HepG2 (cell line): ENCODE results near the gene BCAM. TPM values are rescaled to one million over a fixed set of nuclear protein-coding genes. Genes with fewer than 3 reads are reported as not detected.

Experiments
- ATAC-seq: fragments of 200-7000 bp; cut with Tn5 transposase; 3 replicates; pipeline ENCODE4 v1.9.1; 2020; ENCODE audit warnings: mild to moderate bottlenecking, moderate library complexity
- BruUV-seq: library from RNA; stranded (reverse); fragments of 400-500 nt; replicated peaks from 2 replicates; lab custom pipeline; 2021; lab: Mats Ljungman, UMichigan
- CTCF ChIA-PET: fragments of 300-600 bp; formaldehyde crosslinking; extraction: SDS; loops from one replicate; lab custom pipeline; 2021; ENCODE audit warnings: low total read pairs, inconsistent platforms, low intra/inter-chr PET ratio; lab: Yijun Ruan, JAX
- POLR2A ChIA-PET: fragments of 350-600 bp; sonication (Branson Sonifier 250); formaldehyde crosslinking; loops from one replicate; lab custom pipeline; 2020; ENCODE audit warnings: antibody characterized with exemption, inconsistent platforms; lab: Yijun Ruan, JAX
- DNase-seq: peaks from one replicate; pipeline ENCODE4 v3.0.0-alpha.2; 2015; ENCODE audit warnings: low spot score
- FAIRE-seq: peaks from 3 replicates; lab custom pipeline; 2011; peaks lifted over from hg19 to GRCh38; lab: Jason Lieb, UNC
- H2AFZ ChIP-seq: one replicate; pipeline ENCODE4 v1.6.1; 2011; ENCODE audit warnings: low read length, inconsistent platforms
- H3K27ac ChIP-seq: fragments of 300-600 bp; 3 replicates; pipeline ENCODE4 v1.8.0; 2011; ENCODE audit warnings: mixed run types, mild to moderate bottlenecking, mixed read lengths, low read length, inconsistent platforms; ENCODE audit not compliant: insufficient read depth; ENCODE audit errors: extremely low read length
- H3K27me3 ChIP-seq, 2 experiments: fragments of 200-600 bp in 1 of 2; 2 replicates in 1 of 2; 3 replicates in 1 of 2; pipeline versions ENCODE4 v1.6.0 to v1.8.0; 2011; ENCODE audit warnings: low read length in 2 of 2, mild to moderate bottlenecking in 2 of 2, moderate library complexity in 2 of 2, inconsistent platforms in 1 of 2; ENCODE audit not compliant: insufficient read depth in 2 of 2, control insufficient read depth in 1 of 2
- H3K36me3 ChIP-seq, 2 experiments: fragments of 200-600 bp in 1 of 2; replicated peaks in 1 of 2; 2 replicates in 1 of 2; 3 replicates in 1 of 2; pipeline versions ENCODE4 v1.5.1 to v1.8.0; 2011; ENCODE audit warnings: low read length in 2 of 2, inconsistent platforms in 1 of 2; ENCODE audit not compliant: insufficient read depth in 2 of 2, control insufficient read depth in 1 of 2
- H3K4me1 ChIP-seq: 2 replicates; pipeline ENCODE4 v1.5.1; 2012; ENCODE audit warnings: low read length, inconsistent platforms; ENCODE audit not compliant: insufficient read depth
- H3K4me2 ChIP-seq: 2 replicates; pipeline ENCODE4 v1.6.0; 2011; ENCODE audit warnings: low read depth, low read length, inconsistent platforms
- H3K4me3 ChIP-seq, 3 experiments: fragments of 200-600 bp in 1 of 3; sonication (generic), shearing (Covaris generic) in 1 of 3; replicated peaks in 1 of 3; 2 replicates each; pipeline ENCODE4 v1.5.1; 2011 to 2016; ENCODE audit warnings: low read length in 3 of 3, inconsistent platforms in 2 of 3, low read depth in 2 of 3, mild to moderate bottlenecking in 2 of 3, control low read depth in 1 of 3, mixed read lengths in 1 of 3; ENCODE audit not compliant: insufficient read depth in 1 of 3
- H3K79me2 ChIP-seq: one replicate; pipeline ENCODE4 v1.6.1; 2011; ENCODE audit warnings: low read length, inconsistent platforms; ENCODE audit not compliant: insufficient read depth
- H3K9ac ChIP-seq: 2 replicates; pipeline ENCODE4 v1.6.0; 2011; ENCODE audit warnings: mild to moderate bottlenecking, low read depth, low read length, inconsistent platforms; ENCODE audit not compliant: insufficient read depth
- H3K9me3 ChIP-seq: 2 replicates; pipeline ENCODE4 v1.5.1; 2012; ENCODE audit warnings: mild to moderate bottlenecking, low read length
- H4K20me1 ChIP-seq: 2 replicates; pipeline ENCODE4 v1.6.0; 2011; ENCODE audit warnings: inconsistent platforms, mild to moderate bottlenecking, low read length, moderate library complexity; ENCODE audit not compliant: insufficient read depth
- FLYWCH1 ChIP-seq: sonication (generic); formaldehyde crosslinking; IDR thresholded peaks from 2 replicates; pipeline ENCODE4 v1.8.1; 2023; ENCODE audit warnings: mild to moderate bottlenecking, missing genetic modification reagents
- GATAD2A ChIP-seq: IDR thresholded peaks from 2 replicates; pipeline ENCODE4 v1.6.1; 2016
- GLI4 ChIP-seq: sonication (generic); formaldehyde crosslinking; IDR thresholded peaks from 2 replicates; pipeline ENCODE4 v1.5.1; 2020; ENCODE audit warnings: missing genetic modification reagents, mild to moderate bottlenecking, moderate library complexity, borderline replicate concordance
- HDAC1 ChIP-seq: sonication (generic); formaldehyde crosslinking; IDR thresholded peaks from 2 replicates; pipeline ENCODE4 v1.5.1; 2020; ENCODE audit warnings: mild to moderate bottlenecking, missing genetic modification reagents
- MIER2 ChIP-seq: IDR thresholded peaks from 2 replicates; pipeline ENCODE4 v1.6.1; 2016; ENCODE audit warnings: missing biosample characterization, missing genetic modification reagents
- MYC ChIP-seq: sonication (generic); formaldehyde crosslinking; IDR thresholded peaks from 2 replicates; pipeline ENCODE4 v1.9.0; 2021; ENCODE audit warnings: missing genetic modification reagents, borderline replicate concordance
- RARA ChIP-seq: IDR thresholded peaks from 2 replicates; pipeline ENCODE4 v1.6.1; 2016; ENCODE audit warnings: missing genetic modification reagents, missing compliant biosample characterization
- RXRA ChIP-seq: sonication (generic); formaldehyde crosslinking; IDR thresholded peaks from 2 replicates; pipeline ENCODE4 v1.5.1; 2020; ENCODE audit warnings: missing genetic modification reagents
- ZFP37 ChIP-seq: sonication (generic); formaldehyde crosslinking; IDR thresholded peaks from 2 replicates; pipeline ENCODE4 v1.4.0; 2020; ENCODE audit warnings: missing genetic modification reagents, borderline replicate concordance
- ZNF205 ChIP-seq: IDR thresholded peaks from 2 replicates; pipeline ENCODE4 v1.6.1; 2018; ENCODE audit warnings: missing biosample characterization, missing genetic modification reagents
- ZNF235 ChIP-seq: sonication (generic); formaldehyde crosslinking; IDR thresholded peaks from 2 replicates; pipeline ENCODE4 v1.8.1; 2023; ENCODE audit warnings: mild to moderate bottlenecking, missing genetic modification reagents, borderline replicate concordance
- ZNF484 ChIP-seq: sonication (generic); formaldehyde crosslinking; IDR thresholded peaks from 2 replicates; pipeline ENCODE4 v1.5.1; 2020; ENCODE audit warnings: mild to moderate bottlenecking, low read depth, missing genetic modification reagents, borderline replicate concordance
- ZNF558 ChIP-seq: sonication (generic); formaldehyde crosslinking; IDR thresholded peaks from 2 replicates; pipeline ENCODE4 v1.9.0; 2022; ENCODE audit warnings: mild to moderate bottlenecking, missing genetic modification reagents, borderline replicate concordance
- ZNF652 ChIP-seq: IDR thresholded peaks from 2 replicates; pipeline ENCODE4 v1.6.1; 2016; ENCODE audit warnings: low read depth, borderline replicate concordance
- WGBS: methylation state at CpG from one replicate; pipeline ENCODE4 v1.1.6; 2017; ENCODE audit warnings: low lambda C conversion rate; 5-methylcytosine and 5-hydroxymethylcytosine counted together
- in situ Hi-C: cut with HindIII; loops from 2 replicates; pipeline ENCODE4 v1.10.0; 2017; ENCODE audit warnings: low pct_unique_long_range_greater_than_20kb; ENCODE audit not compliant: extremely low pct_ligation_motif_present
- intact Hi-C: fragments of 100-400 bp; cut with micrococcal nuclease; formaldehyde crosslinking; loops from one replicate; pipeline ENCODE4 v1.10.0; 2022; ENCODE audit not compliant: unreplicated experiment
- polyA plus RNA-seq, 8 experiments: library from polyadenylated mRNA; depleted of rRNA in 3 of 8; stranded (reverse) in 7 of 8; unstranded in 1 of 8; fragments of >200 nt; fragmentation: Illumina TruSeq in 4 of 8; extraction: Trizol in 4 of 8; gene quantifications; 2 replicates each; pipeline versions ENCODE4 v1.2.1 to v1.2.3, GENCODE V29; 2011 to 2016; ENCODE audit warnings: low read depth in 4 of 8, missing spikeins in 1 of 8, mixed read lengths in 1 of 8; ENCODE audit not compliant: insufficient read depth in 1 of 8
- total RNA-seq, 5 experiments: library from RNA; depleted of rRNA; stranded (reverse); fragments of >200 nt; fragmentation: Illumina TruSeq; extraction: Trizol; gene quantifications; 2 replicates each; pipeline ENCODE4 v1.2.3, GENCODE V29; 2016; ENCODE audit warnings: low read depth in 1 of 5
- TF ChIP-seq, protein P1 (sequence below): sonication (generic); formaldehyde crosslinking; IDR thresholded peaks from 2 replicates; pipeline ENCODE4 v1.5.1; 2020; ENCODE audit warnings: mild to moderate bottlenecking, missing genetic modification reagents, moderate library complexity
- TF ChIP-seq, protein P2 (sequence below): sonication (generic); formaldehyde crosslinking; IDR thresholded peaks from 2 replicates; pipeline ENCODE4 v1.5.0; 2020; ENCODE audit warnings: mild to moderate bottlenecking, missing genetic modification reagents

Gene BCAM
- total and polyA plus RNA-seq, 2 of the 13 experiments (the other 11 are each of a cell fraction or from before 2014, with no cell fraction given): 51.2 to 62.7 TPM

DNA sequence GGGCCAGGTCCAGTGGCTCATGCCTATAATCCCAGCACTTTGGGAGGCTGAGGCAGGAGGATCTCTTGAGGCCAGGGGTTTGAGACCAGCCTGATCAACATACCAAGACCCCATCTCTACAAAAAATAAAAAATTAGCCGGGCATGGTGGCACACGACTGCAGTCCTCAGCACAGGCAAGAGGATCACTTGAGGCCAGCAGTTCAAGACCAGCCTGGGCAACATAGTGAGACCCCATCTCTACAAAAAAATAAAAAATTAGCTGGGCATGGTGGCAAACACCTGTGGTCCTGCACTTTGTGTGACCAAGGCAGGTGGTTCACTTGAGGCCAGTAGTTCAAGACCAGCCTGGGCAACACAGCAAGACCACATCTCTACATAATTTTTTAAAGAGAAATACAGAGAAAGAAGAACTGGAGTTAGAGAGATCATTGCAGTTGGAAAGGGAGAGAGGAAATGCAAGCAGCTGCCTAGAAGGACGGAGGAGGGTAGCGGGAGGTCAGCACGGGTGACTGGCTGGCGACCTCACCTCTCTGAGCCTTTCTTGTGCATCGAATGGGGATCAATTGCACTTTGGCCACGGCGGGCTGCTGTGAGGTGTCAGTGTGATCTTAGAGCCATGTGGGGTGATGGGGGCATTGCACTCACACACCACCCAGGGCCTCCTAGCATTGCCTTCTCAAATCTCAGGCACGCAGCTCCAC lies 13.9 kb downstream of the BCAM start:
- DNase-seq: no peak
- BruUV-seq: no TSS peak
- H3K9ac ChIP-seq: no peak overlapping the region
- TF ChIP-seq RXRA (CRISPR knock-in tag) (peak; percentile 86), ZNF205 (CRISPR knock-in tag) (peak; percentile 78; the same call in 1 of the 2 replicates), GATAD2A (CRISPR knock-in tag) (peak; percentile 53; the same call in 1 of the 2 replicates), ZFP37 (CRISPR knock-in tag) (no peak), ZNF484 (CRISPR knock-in tag) (no peak), ZNF235 (no peak), ZNF558 (CRISPR knock-in tag) (no peak), ZNF652 (CRISPR knock-in tag) (no peak), MYC (CRISPR knock-in tag) (peak; percentile 33; the same call in 1 of the 2 replicates), HDAC1 (CRISPR knock-in tag) (peak; percentile 58; the same call in 1 of the 2 replicates), GLI4 (CRISPR knock-in tag) (no peak), MIER2 (CRISPR knock-in tag) (0 out of 2 replicates have a peak, but pooled peaks have one; percentile 20), RARA (CRISPR knock-in tag) (peak; percentile 88), FLYWCH1 (CRISPR knock-in tag) (no peak)
- TF ChIP-seq, protein P1, sequence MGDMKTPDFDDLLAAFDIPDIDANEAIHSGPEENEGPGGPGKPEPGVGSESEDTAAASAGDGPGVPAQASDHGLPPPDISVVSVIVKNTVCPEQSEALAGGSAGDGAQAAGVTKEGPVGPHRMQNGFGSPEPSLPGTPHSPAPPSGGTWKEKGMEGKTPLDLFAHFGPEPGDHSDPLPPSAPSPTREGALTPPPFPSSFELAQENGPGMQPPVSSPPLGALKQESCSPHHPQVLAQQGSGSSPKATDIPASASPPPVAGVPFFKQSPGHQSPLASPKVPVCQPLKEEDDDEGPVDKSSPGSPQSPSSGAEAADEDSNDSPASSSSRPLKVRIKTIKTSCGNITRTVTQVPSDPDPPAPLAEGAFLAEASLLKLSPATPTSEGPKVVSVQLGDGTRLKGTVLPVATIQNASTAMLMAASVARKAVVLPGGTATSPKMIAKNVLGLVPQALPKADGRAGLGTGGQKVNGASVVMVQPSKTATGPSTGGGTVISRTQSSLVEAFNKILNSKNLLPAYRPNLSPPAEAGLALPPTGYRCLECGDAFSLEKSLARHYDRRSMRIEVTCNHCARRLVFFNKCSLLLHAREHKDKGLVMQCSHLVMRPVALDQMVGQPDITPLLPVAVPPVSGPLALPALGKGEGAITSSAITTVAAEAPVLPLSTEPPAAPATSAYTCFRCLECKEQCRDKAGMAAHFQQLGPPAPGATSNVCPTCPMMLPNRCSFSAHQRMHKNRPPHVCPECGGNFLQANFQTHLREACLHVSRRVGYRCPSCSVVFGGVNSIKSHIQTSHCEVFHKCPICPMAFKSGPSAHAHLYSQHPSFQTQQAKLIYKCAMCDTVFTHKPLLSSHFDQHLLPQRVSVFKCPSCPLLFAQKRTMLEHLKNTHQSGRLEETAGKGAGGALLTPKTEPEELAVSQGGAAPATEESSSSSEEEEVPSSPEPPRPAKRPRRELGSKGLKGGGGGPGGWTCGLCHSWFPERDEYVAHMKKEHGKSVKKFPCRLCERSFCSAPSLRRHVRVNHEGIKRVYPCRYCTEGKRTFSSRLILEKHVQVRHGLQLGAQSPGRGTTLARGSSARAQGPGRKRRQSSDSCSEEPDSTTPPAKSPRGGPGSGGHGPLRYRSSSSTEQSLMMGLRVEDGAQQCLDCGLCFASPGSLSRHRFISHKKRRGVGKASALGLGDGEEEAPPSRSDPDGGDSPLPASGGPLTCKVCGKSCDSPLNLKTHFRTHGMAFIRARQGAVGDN (CRISPR knock-in tag): peak; percentile 65
- TF ChIP-seq, protein P2, sequence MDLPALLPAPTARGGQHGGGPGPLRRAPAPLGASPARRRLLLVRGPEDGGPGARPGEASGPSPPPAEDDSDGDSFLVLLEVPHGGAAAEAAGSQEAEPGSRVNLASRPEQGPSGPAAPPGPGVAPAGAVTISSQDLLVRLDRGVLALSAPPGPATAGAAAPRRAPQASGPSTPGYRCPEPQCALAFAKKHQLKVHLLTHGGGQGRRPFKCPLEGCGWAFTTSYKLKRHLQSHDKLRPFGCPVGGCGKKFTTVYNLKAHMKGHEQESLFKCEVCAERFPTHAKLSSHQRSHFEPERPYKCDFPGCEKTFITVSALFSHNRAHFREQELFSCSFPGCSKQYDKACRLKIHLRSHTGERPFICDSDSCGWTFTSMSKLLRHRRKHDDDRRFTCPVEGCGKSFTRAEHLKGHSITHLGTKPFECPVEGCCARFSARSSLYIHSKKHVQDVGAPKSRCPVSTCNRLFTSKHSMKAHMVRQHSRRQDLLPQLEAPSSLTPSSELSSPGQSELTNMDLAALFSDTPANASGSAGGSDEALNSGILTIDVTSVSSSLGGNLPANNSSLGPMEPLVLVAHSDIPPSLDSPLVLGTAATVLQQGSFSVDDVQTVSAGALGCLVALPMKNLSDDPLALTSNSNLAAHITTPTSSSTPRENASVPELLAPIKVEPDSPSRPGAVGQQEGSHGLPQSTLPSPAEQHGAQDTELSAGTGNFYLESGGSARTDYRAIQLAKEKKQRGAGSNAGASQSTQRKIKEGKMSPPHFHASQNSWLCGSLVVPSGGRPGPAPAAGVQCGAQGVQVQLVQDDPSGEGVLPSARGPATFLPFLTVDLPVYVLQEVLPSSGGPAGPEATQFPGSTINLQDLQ (CRISPR knock-in tag): no peak

More for the DNA sequence above, 13.9 kb downstream of the BCAM start:
- FAIRE-seq (no peak), ATAC-seq (peak; percentile 68)
- Histone ChIP-seq H3K9me3 (no peaks in the 10 kb centered on the region), H3K36me3 (peaks cover 3 to 4% of the 10 kb centered on the region in 2 experiments; a peak in 2 of 5 replicates), H4K20me1 (no peaks in the 10 kb centered on the region), H2AFZ (no peak overlapping the region), H3K4me3 (peak overlapping the region in 1 of 3 experiments; percentile 36; a peak in 2 of 6 replicates), H3K27me3 (no peaks in the 10 kb centered on the region), H3K4me2 (peak overlapping the region; percentile 64), H3K4me1 (peaks cover 40% of the 10 kb centered on the region), H3K79me2 (no peaks in the 10 kb centered on the region), H3K27ac (peak overlapping the region; percentile 14)
- intact Hi-C loops (loop anchor here (1.0 kb wide), 1 partner anchor 11 kb away; no protein-coding TSS in a partner anchor), in situ Hi-C loops (no loop called here)
- CTCF ChIA-PET: no interaction called here
- POLR2A ChIA-PET: interaction anchor here (1.0 to 8.3 kb wide), 5 partner anchors 11 to 26 kb away, joined by 3 to 67 read pairs (median 5); partner anchors contain the start of genes BCAM and NECTIN2
- 27% methylated on average over 8 of the region's 10 CpGs for WGBS
